Activated B cell treated with CpG ODN at 0.5 μM for 24 hours (primary cell): ENCODE results near the gene AMBRA1. TPM values are rescaled to one million over a fixed set of nuclear protein-coding genes. Genes with fewer than 3 reads are reported as not detected.

Experiments used
- ATAC-seq: fragments of 200-7000 bp; cut with Tn5 transposase; one replicate; pipeline ENCODE4 v1.10.0; 2021; ENCODE audit warnings: low read depth, mild to moderate bottlenecking, moderate library complexity
- CTCF ChIA-PET: fragments of 350-600 bp; sonication (Branson Sonifier 250); formaldehyde crosslinking; loops from one replicate; lab custom pipeline; 2021; ENCODE audit warnings: antibody characterized with exemption; lab: Charles Lee
- POLR2A ChIA-PET: fragments of 350-600 bp; sonication (Branson Sonifier 250); formaldehyde crosslinking; loops from one replicate; lab custom pipeline; 2021; ENCODE audit warnings: antibody characterized with exemption; lab: Charles Lee
- DNase-seq: peaks from one replicate; pipeline ENCODE4 v3.0.0; 2022
- H3K27ac Mint-ChIP-seq: one replicate; pipeline ENCODE4 v1.8.0; 2020; ENCODE audit warnings: mixed read lengths
- H3K27me3 Mint-ChIP-seq: one replicate; pipeline ENCODE4 v1.8.0; 2021; ENCODE audit warnings: mixed read lengths
- H3K36me3 Mint-ChIP-seq: one replicate; pipeline ENCODE4 v1.8.0; 2021; ENCODE audit warnings: low read depth, mixed read lengths
- H3K4me1 Mint-ChIP-seq: one replicate; pipeline ENCODE4 v1.8.0; 2021; ENCODE audit warnings: mixed read lengths
- H3K4me3 Mint-ChIP-seq: one replicate; pipeline ENCODE4 v1.8.0; 2020; ENCODE audit warnings: mild to moderate bottlenecking, mixed read lengths
- H3K9me3 Mint-ChIP-seq: one replicate; pipeline ENCODE4 v1.8.0; 2020; ENCODE audit warnings: mixed read lengths
- CTCF ChIP-seq: fragments of 200-600 bp; IDR thresholded peaks from one replicate; pipeline ENCODE4 v1.8.0; 2022; ENCODE audit warnings: antibody characterized with exemption, mild to moderate bottlenecking
- intact Hi-C: fragments of 100-400 bp; cut with micrococcal nuclease; formaldehyde crosslinking; loops from one replicate; pipeline ENCODE4 v1.15.1; 2024
- total RNA-seq: library from RNA; stranded (reverse); gene quantifications from 2 replicates; pipeline ENCODE4 v1.2.3, GENCODE V29; 2022

AMBRA1 gene
- total RNA-seq, 1 donor from 2014 or later: 39.1 TPM

- Mint-ChIP-seq H3K9me3 (no peaks in the 10 kb centered on the region), H3K4me3 (peak overlapping the region; percentile 93), H3K36me3 (peaks cover 15% of the 10 kb centered on the region), H3K27me3 (no peaks in the 10 kb centered on the region), H3K27ac (peak overlapping the region; percentile 100), H3K4me1 (peaks cover 29% of the 10 kb centered on the region)
- DNase-seq (no peak), ATAC-seq (peak; percentile 1)
- POLR2A ChIA-PET: interaction anchor here (0.6 to 2.1 kb wide), 7 partner anchors 9 to 762 kb away, joined by 3 to 18 read pairs (median 5); partner anchors contain the start of genes AMBRA1, ARHGAP1 and ZNF408
- CTCF ChIA-PET: interaction anchor here (0.9 to 2.6 kb wide), 2 partner anchors 88 to 126 kb away, joined by 4 to 20 read pairs; no protein-coding TSS in a partner anchor
- intact Hi-C loops: loop anchor here (1.0 to 10.0 kb wide), 17 partner anchors 14 to 812 kb away; partner anchors contain the start of genes AMBRA1, ARHGAP1, CKAP5 and CRY2
- no peak for TF ChIP-seq CTCF
Observed at GRCh38 chr11:46616551-46617133, 22.8 kb upstream of the AMBRA1 start.

GRCh38 chr11:46615756-46616155 lies 21.9 kb upstream of the AMBRA1 start:
- H3K27me3 Mint-ChIP-seq: no peaks in the 10 kb centered on the region
- H3K4me3 Mint-ChIP-seq: peak overlapping the region; percentile 93
- CTCF ChIA-PET: interaction anchor here (0.9 kb wide), 1 partner anchor 87 kb away, joined by 4 read pairs; no protein-coding TSS in a partner anchor
- H3K36me3 Mint-ChIP-seq: peaks cover 9% of the 10 kb centered on the region
- TF ChIP-seq CTCF: no peak
- H3K4me1 Mint-ChIP-seq: peaks cover 25% of the 10 kb centered on the region
- ATAC-seq: no peak
- DNase-seq: no peak
- POLR2A ChIA-PET: interaction anchor here (0.5 to 2.9 kb wide), 2 partner anchors 21 to 581 kb away, joined by 4 to 9 read pairs; partner anchors contain the start of gene AMBRA1
- H3K9me3 Mint-ChIP-seq: no peaks in the 10 kb centered on the region
- H3K27ac Mint-ChIP-seq: no peak overlapping the region
- intact Hi-C loops: loop anchor here (2.0 to 10.0 kb wide), 5 partner anchors 13 to 811 kb away; partner anchors contain the start of genes CRY2, PHF21A and SLC35C1

- Mint-ChIP-seq H3K4me1 (peaks cover 7% of the 10 kb centered on the region), H3K9me3 (no peaks in the 10 kb centered on the region), H3K27me3 (no peaks in the 10 kb centered on the region), H3K36me3 (peaks cover 4% of the 10 kb centered on the region), H3K27ac (no peak overlapping the region), H3K4me3 (no peak overlapping the region)
- no peak for TF ChIP-seq CTCF
- ATAC-seq (no peak), DNase-seq (no peak)
- ChIA-PET POLR2A (interaction anchor here (0.7 to 0.9 kb wide), 2 partner anchors 202 to 658 kb away, joined by 3 to 7 read pairs; partner anchors contain the start of gene MADD), CTCF (no interaction called here)
- intact Hi-C loops: loop anchor here (10.0 kb wide), 2 partner anchors 768 to 808 kb away; partner anchors contain the start of genes CRY2 and SLC35C1
Observed at GRCh38 chr11:46612326-46612725, 18.5 kb upstream of the AMBRA1 start.

- Mint-ChIP-seq H3K27me3 (no peaks in the 10 kb centered on the region), H3K4me3 (no peak overlapping the region), H3K36me3 (peaks cover under 1% of the 10 kb centered on the region)
Observed at GRCh38 chr11:46611526-46612304, 17.9 kb upstream of the AMBRA1 start.

More at GRCh38 chr11:46611526-46612304, 17.9 kb upstream of the AMBRA1 start:
- peaks cover 3% of the 10 kb centered on the region for H3K4me1 Mint-ChIP-seq
- DNase-seq: no peak
- ChIA-PET CTCF (no interaction called here), POLR2A (interaction anchor here (0.9 kb wide), 1 partner anchor 658 kb away, joined by 3 read pairs; the partner anchor contains the start of gene MADD)
- no peak overlapping the region for H3K27ac Mint-ChIP-seq
- TF ChIP-seq CTCF: no peak
- intact Hi-C loops: loop anchor here (10.0 kb wide), 2 partner anchors 767 to 807 kb away; partner anchors contain the start of genes CRY2 and SLC35C1
- ATAC-seq: no peak
- no peaks in the 10 kb centered on the region for H3K9me3 Mint-ChIP-seq
